Measurements from ENCODE around the gene IL31RA.

Gene IL31RA

GRCh38 chr5:55900776-55901175, 49.6 kb downstream of the IL31RA start:
- Histone ChIP-seq H3K23ac (ENCODE audit: low read depth, low read length, poor library complexity) (no peak overlapping the region), H3K4me1 (ENCODE audit: control insufficient read depth in 2 of 2, insufficient read depth in 1 of 2, low read depth in 1 of 2, low read length in 2 of 2) (peaks cover 0 to 2% of the 10 kb centered on the region in 2 donors), H2AK5ac (ENCODE audit: low read depth, low read length) (no peak overlapping the region), H2AFZ (ENCODE audit: low read length) (no peak overlapping the region), H3K79me1 (ENCODE audit: low read depth, low read length) (no peaks in the 10 kb centered on the region), H3K4me2 (ENCODE audit: insufficient read depth, low read length, poor library complexity, severe bottlenecking) (no peak overlapping the region), H2BK5ac (ENCODE audit: low read length) (no peak overlapping the region), H4K91ac (ENCODE audit: low read depth, low read length, poor library complexity) (no peak overlapping the region), H2BK12ac (ENCODE audit: low read length) (no peak overlapping the region), H3K4ac (ENCODE audit: low read length) (no peak overlapping the region), H3K4me3 (ENCODE audit: low read length in 2 of 2) (no peak overlapping the region), H2BK120ac (ENCODE audit: low read depth, low read length) (no peak overlapping the region), H3K36me3 (replicated peaks in 1 of 2; ENCODE audit: control insufficient read depth in 2 of 2, insufficient read depth in 2 of 2, low read length in 2 of 2) (no peaks in the 10 kb centered on the region), H2BK15ac (ENCODE audit: low read length) (no peak overlapping the region), H3K9me3 (replicated peaks in 1 of 2; ENCODE audit: control insufficient read depth in 2 of 2, insufficient read depth in 1 of 2, low read depth in 1 of 2, low read length in 2 of 2) (no peaks in the 10 kb centered on the region), H4K8ac (ENCODE audit: low read depth, low read length) (no peak overlapping the region), H3K9ac (ENCODE audit: low read depth, low read length, poor library complexity) (no peak overlapping the region), H3K18ac (ENCODE audit: low read length) (no peak overlapping the region), H3K14ac (ENCODE audit: low read length) (no peak overlapping the region), H3K27ac (replicated peaks; ENCODE audit: low read length) (no peak overlapping the region), H3K27me3 (ENCODE audit: control insufficient read depth in 3 of 3, insufficient read depth in 3 of 3, low read depth in 1 of 3, low read length in 3 of 3) (no peaks in the 10 kb centered on the region)
- no peak for DNase-seq (ENCODE audit: low spot score)

GRCh38 chr5:55902696-55903095, 51.5 kb downstream of the IL31RA start:
- H3K9me3 ChIP-seq (replicated peaks in 1 of 2; ENCODE audit: control insufficient read depth in 2 of 2, insufficient read depth in 1 of 2, low read depth in 1 of 2, low read length in 2 of 2), result no peaks in the 10 kb centered on the region
- WGBS, 2 donors (ENCODE audit: extremely low coverage in 2 of 2, insufficient read length in 2 of 2, insufficient replicate concordance in 1 of 2), result no CpG with 5 or more reads among the region's 5 CpGs
- H3K4ac ChIP-seq (ENCODE audit: low read length), result no peak overlapping the region
- H2AFZ ChIP-seq (ENCODE audit: low read length), result no peak overlapping the region
- no peak overlapping the region for H3K4me3 ChIP-seq (ENCODE audit: low read length in 2 of 2)
- H3K27me3 ChIP-seq (ENCODE audit: control insufficient read depth in 3 of 3, insufficient read depth in 3 of 3, low read depth in 1 of 3, low read length in 3 of 3), result no peaks in the 10 kb centered on the region
- peaks cover 0 to 2% of the 10 kb centered on the region in 2 donors for H3K4me1 ChIP-seq (ENCODE audit: control insufficient read depth in 2 of 2, insufficient read depth in 1 of 2, low read depth in 1 of 2, low read length in 2 of 2)
- H2BK5ac ChIP-seq (ENCODE audit: low read length), result no peak overlapping the region
- no peak overlapping the region for H3K4me2 ChIP-seq (ENCODE audit: insufficient read depth, low read length, poor library complexity, severe bottlenecking)
- H4K91ac ChIP-seq (ENCODE audit: low read depth, low read length, poor library complexity), result no peak overlapping the region
- no peak overlapping the region for H2BK120ac ChIP-seq (ENCODE audit: low read depth, low read length)
- H2BK15ac ChIP-seq (ENCODE audit: low read length), result no peak overlapping the region
- DNase-seq (ENCODE audit: low spot score), result no peak
- H3K79me1 ChIP-seq (ENCODE audit: low read depth, low read length), result no peaks in the 10 kb centered on the region
- peak overlapping the region; percentile 32 for H3K18ac ChIP-seq (ENCODE audit: low read length)
- no peaks in the 10 kb centered on the region for H3K36me3 ChIP-seq (replicated peaks in 1 of 2; ENCODE audit: control insufficient read depth in 2 of 2, insufficient read depth in 2 of 2, low read length in 2 of 2)
- peak overlapping the region; percentile 23 for H4K8ac ChIP-seq (ENCODE audit: low read depth, low read length)
- no peak overlapping the region for H3K23ac ChIP-seq (ENCODE audit: low read depth, low read length, poor library complexity)
- no peak overlapping the region for H3K27ac ChIP-seq (replicated peaks; ENCODE audit: low read length)
- H2AK5ac ChIP-seq (ENCODE audit: low read depth, low read length), result no peak overlapping the region
- no peak overlapping the region for H3K14ac ChIP-seq (ENCODE audit: low read length)
- no peak overlapping the region for H2BK12ac ChIP-seq (ENCODE audit: low read length)
- no peak overlapping the region for H3K9ac ChIP-seq (ENCODE audit: low read depth, low read length, poor library complexity)

GRCh38 chr5:55903121-55903701, 52.1 kb downstream of the IL31RA start:
- no peak overlapping the region for H3K4me2 ChIP-seq (ENCODE audit: insufficient read depth, low read length, poor library complexity, severe bottlenecking)
- no peak overlapping the region for H4K91ac ChIP-seq (ENCODE audit: low read depth, low read length, poor library complexity)
- H2BK15ac ChIP-seq (ENCODE audit: low read length), result no peak overlapping the region
- H3K27me3 ChIP-seq (ENCODE audit: control insufficient read depth in 3 of 3, insufficient read depth in 3 of 3, low read depth in 1 of 3, low read length in 3 of 3), result no peaks in the 10 kb centered on the region
- no peak overlapping the region for H3K4ac ChIP-seq (ENCODE audit: low read length)
- H3K9ac ChIP-seq (ENCODE audit: low read depth, low read length, poor library complexity), result no peak overlapping the region
- peak overlapping the region; percentile 32 for H3K18ac ChIP-seq (ENCODE audit: low read length)
- no peak overlapping the region for H3K27ac ChIP-seq (replicated peaks; ENCODE audit: low read length)
- no peak overlapping the region for H2BK12ac ChIP-seq (ENCODE audit: low read length)
- H3K4me3 ChIP-seq (ENCODE audit: low read length in 2 of 2), result peak overlapping the region in 1 of 2 donors; percentile 42
- H2AK5ac ChIP-seq (ENCODE audit: low read depth, low read length), result no peak overlapping the region
- WGBS, 2 donors (ENCODE audit: extremely low coverage in 2 of 2, insufficient read length in 2 of 2, insufficient replicate concordance in 1 of 2), result no CpG with 5 or more reads among the region's 19 CpGs
- no peaks in the 10 kb centered on the region for H3K79me1 ChIP-seq (ENCODE audit: low read depth, low read length)
- no peaks in the 10 kb centered on the region for H3K4me1 ChIP-seq (ENCODE audit: control insufficient read depth in 2 of 2, insufficient read depth in 1 of 2, low read depth in 1 of 2, low read length in 2 of 2)
- no peak overlapping the region for H2BK120ac ChIP-seq (ENCODE audit: low read depth, low read length)
- H3K23ac ChIP-seq (ENCODE audit: low read depth, low read length, poor library complexity), result no peak overlapping the region
- H2AFZ ChIP-seq (ENCODE audit: low read length), result no peak overlapping the region
- no peak overlapping the region for H2BK5ac ChIP-seq (ENCODE audit: low read length)
- peak overlapping the region; percentile 23 for H4K8ac ChIP-seq (ENCODE audit: low read depth, low read length)
- no peaks in the 10 kb centered on the region for H3K36me3 ChIP-seq (replicated peaks in 1 of 2; ENCODE audit: control insufficient read depth in 2 of 2, insufficient read depth in 2 of 2, low read length in 2 of 2)
- DNase-seq (ENCODE audit: low spot score), result no peak
- no peaks in the 10 kb centered on the region for H3K9me3 ChIP-seq (replicated peaks in 1 of 2; ENCODE audit: control insufficient read depth in 2 of 2, insufficient read depth in 1 of 2, low read depth in 1 of 2, low read length in 2 of 2)
- no peak overlapping the region for H3K14ac ChIP-seq (ENCODE audit: low read length)

GRCh38 chr5:55904152-55904551, 53.0 kb downstream of the IL31RA start:
- H3K27ac ChIP-seq (replicated peaks; ENCODE audit: low read length), result no peak overlapping the region
- no peak overlapping the region for H4K8ac ChIP-seq (ENCODE audit: low read depth, low read length)
- no peak overlapping the region for H2BK5ac ChIP-seq (ENCODE audit: low read length)
- WGBS, 2 donors (ENCODE audit: extremely low coverage in 2 of 2, insufficient read length in 2 of 2, insufficient replicate concordance in 1 of 2), result no CpG with 5 or more reads among the region's 3 CpGs
- no peak overlapping the region for H3K4me2 ChIP-seq (ENCODE audit: insufficient read depth, low read length, poor library complexity, severe bottlenecking)
- no peaks in the 10 kb centered on the region for H3K79me1 ChIP-seq (ENCODE audit: low read depth, low read length)
- H2BK12ac ChIP-seq (ENCODE audit: low read length), result no peak overlapping the region
- H2BK15ac ChIP-seq (ENCODE audit: low read length), result no peak overlapping the region
- H3K27me3 ChIP-seq (ENCODE audit: control insufficient read depth in 3 of 3, insufficient read depth in 3 of 3, low read depth in 1 of 3, low read length in 3 of 3), result no peaks in the 10 kb centered on the region
- H3K4ac ChIP-seq (ENCODE audit: low read length), result no peak overlapping the region
- H3K36me3 ChIP-seq (replicated peaks in 1 of 2; ENCODE audit: control insufficient read depth in 2 of 2, insufficient read depth in 2 of 2, low read length in 2 of 2), result no peaks in the 10 kb centered on the region
- no peak for DNase-seq (ENCODE audit: low spot score)
- no peak overlapping the region for H3K18ac ChIP-seq (ENCODE audit: low read length)
- H3K4me3 ChIP-seq (ENCODE audit: low read length in 2 of 2), result no peak overlapping the region
- no peak overlapping the region for H4K91ac ChIP-seq (ENCODE audit: low read depth, low read length, poor library complexity)
- no peak overlapping the region for H3K23ac ChIP-seq (ENCODE audit: low read depth, low read length, poor library complexity)
- H2AK5ac ChIP-seq (ENCODE audit: low read depth, low read length), result no peak overlapping the region
- H2BK120ac ChIP-seq (ENCODE audit: low read depth, low read length), result no peak overlapping the region
- H3K14ac ChIP-seq (ENCODE audit: low read length), result no peak overlapping the region
- H3K4me1 ChIP-seq (ENCODE audit: control insufficient read depth in 2 of 2, insufficient read depth in 1 of 2, low read depth in 1 of 2, low read length in 2 of 2), result no peaks in the 10 kb centered on the region
- no peaks in the 10 kb centered on the region for H3K9me3 ChIP-seq (replicated peaks in 1 of 2; ENCODE audit: control insufficient read depth in 2 of 2, insufficient read depth in 1 of 2, low read depth in 1 of 2, low read length in 2 of 2)
- H2AFZ ChIP-seq (ENCODE audit: low read length), result no peak overlapping the region
- no peak overlapping the region for H3K9ac ChIP-seq (ENCODE audit: low read depth, low read length, poor library complexity)

Data from neuronal stem cell (in vitro differentiated cells).